GM19468 (cell line): ENCODE measurements around the gene CLCN2.
A peak's percentile ranks its signal among the peaks of the same experiment; 100 is the strongest.

Experiments used
- ATAC-seq: cut with Tn5 transposase; IDR thresholded peaks from one replicate; pipeline ENCODE4 v1.9.1; 2021; ENCODE audit warnings: mild to moderate bottlenecking, moderate library complexity, moderate number of reproducible peaks; ENCODE audit not compliant: unreplicated experiment; ENCODE audit errors: extremely low read depth

Gene CLCN2

DNA sequence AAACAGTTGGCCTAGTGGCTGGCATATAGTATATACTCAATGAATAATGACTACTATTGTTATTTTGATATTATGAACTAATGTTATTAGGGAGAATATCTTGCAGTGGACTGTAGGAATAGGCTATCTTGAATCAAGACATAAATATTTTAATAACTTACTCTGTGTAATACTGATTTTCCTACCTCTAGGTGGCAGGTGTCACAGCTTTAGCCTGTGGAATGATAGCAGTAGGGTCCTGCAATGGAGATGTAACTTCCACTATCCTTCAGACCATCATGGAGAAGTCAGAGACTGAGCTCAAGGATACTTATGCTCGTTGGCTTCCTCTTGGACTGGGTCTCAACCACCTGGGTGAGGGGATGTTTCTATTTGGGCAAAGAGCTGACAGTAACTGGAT lies 55.8 kb downstream of the CLCN2 start:
- no peak for ATAC-seq

DNA sequence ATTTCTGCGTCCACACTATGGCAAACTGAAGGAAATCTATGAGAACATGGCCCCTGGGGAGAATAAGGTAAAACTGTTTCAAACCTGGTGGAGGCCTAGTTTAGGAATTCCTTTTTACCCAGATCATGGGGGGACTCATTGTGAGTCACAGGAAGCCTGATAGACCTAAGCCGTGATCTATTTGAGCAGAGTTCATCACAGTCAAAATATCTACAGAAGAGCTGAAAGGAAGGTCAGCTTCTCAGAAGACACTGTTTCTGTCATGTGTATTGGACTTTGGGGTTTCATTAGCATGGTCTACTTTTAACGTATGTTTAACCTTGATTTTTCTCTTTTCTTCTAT lies 61.1 kb downstream of the CLCN2 start:
- no peak for ATAC-seq

DNA sequence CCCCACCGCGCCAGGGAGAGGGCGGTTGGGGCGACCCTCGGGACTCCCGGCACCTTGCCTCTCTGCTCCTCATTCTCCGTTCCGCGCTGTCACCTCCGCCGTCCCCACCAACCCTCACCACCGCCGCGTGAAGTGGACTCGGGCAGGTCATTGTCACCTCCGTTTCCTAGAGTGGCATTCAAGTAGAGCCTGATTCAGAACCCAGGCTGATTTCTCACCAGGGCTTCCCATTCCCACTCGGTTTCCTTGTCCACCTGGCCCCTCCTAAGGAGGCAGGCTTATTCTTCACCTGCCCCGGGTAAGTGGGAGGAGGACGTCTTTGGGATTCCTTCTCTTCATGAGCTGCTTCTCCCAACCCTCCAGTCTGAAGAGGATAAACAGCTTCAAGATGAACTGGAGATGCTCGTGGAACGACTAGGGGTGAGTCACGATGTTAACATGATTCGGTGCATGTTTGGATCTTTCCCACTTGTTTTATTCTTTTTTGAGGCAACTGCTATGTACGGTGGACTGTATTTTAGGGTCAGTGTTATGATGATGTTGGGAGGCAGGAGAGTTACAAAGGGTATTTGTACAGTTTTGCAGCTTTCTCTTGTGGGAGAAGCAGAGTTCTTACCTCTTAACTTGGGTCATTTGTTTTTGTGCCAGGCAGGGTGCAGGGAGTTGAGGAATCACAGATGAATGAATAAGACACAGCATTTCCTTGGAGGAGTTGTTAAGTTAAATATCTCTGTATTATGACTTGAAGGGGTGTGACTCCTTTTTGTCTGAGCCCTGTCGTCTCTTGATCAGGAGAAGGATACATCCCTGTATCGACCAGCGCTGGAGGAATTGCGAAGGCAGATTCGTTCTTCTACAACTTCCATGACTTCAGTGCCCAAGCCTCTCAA lies 61.7 kb downstream of the CLCN2 start:
- ATAC-seq, result no peak

DNA sequence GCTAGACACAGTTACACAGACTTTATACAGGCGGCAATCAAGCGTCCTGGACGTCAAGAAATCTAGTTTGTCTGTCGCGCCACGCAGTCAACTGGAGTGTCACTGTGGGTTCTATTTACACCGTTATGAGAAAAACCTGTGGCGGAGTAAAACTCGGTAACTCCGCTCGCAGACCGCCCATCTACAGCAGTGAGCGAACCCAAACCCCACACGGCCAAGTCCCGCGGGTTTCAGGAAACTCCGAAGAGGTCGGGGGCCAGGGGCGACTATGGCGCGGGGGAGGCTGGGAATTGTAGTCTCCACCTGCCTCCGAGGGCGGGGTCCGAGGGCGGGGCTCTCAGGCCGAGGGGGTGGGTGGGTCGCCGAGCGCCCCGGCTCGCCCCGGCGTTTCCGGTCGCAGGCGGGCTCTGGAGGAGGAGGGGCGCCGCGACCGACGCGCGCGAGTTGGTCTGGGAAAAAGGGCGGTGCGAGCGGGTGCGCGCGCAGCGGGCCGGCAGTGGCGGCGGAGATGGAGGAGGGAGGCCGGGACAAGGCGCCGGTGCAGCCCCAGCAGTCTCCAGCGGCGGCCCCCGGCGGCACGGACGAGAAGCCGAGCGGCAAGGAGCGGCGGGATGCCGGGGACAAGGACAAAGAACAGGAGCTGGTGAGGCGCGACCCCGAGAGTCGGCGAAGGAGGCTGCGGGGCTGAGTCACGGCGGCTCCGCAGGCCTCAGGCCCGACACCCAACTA lies 62.5 kb downstream of the CLCN2 start, which contains the start of gene PSMD2:
Gene PSMD2 (plus strand): TSS at position 483 of the 729 bp plus-strand sequence. CDS start 26 bp downstream, at position 509.
- ATAC-seq, result peak; percentile 83

DNA sequence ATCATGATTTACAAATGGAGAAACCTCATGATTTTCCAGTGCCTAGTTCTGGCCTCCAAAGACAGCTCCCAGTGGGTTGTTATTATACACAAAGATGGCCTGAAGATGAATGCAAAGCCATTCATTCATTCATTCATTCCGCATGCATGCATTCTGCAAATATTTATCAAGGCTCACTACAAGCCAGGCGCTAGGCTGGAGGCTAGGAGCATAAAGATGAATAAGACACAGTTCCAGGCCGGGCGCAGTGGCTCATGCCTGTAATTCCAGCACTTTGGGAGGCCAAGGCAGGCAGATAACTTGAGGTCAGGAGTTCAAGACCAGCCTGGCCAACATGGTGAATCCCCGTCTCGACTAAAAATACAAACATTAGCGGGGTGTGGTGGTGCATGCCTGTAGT lies 64.8 kb downstream of the CLCN2 start:
- ATAC-seq, result no peak
